ENCODE data around the gene KRT33B. TPM values are rescaled to one million over a fixed set of nuclear protein-coding genes. Genes with fewer than 3 reads are reported as not detected.

KRT33B gene
- total and polyA plus RNA-seq, 2 experiments from 2014 or later = not detected

DNA sequence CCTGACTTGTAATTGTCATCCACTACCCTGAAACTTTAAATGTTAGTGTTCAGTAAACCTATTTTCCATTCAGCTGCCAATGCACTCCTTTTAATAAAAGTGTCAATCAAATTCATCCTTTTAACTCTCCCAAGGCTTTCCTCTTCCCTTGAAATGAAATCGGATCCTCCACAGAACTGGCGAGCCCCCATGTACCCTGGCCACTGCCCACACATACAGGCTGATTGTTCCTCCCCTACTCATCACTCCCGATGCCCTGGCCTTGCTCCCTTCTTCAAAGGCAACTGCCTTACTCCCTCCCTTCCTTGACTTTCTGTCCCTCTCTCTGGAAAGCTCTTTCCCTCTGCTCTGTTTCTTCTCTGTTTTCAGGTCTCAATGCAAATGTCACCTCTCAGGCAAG, 26.6 kb downstream of the KRT33B start:
- TF ChIP-seq, protein P1, sequence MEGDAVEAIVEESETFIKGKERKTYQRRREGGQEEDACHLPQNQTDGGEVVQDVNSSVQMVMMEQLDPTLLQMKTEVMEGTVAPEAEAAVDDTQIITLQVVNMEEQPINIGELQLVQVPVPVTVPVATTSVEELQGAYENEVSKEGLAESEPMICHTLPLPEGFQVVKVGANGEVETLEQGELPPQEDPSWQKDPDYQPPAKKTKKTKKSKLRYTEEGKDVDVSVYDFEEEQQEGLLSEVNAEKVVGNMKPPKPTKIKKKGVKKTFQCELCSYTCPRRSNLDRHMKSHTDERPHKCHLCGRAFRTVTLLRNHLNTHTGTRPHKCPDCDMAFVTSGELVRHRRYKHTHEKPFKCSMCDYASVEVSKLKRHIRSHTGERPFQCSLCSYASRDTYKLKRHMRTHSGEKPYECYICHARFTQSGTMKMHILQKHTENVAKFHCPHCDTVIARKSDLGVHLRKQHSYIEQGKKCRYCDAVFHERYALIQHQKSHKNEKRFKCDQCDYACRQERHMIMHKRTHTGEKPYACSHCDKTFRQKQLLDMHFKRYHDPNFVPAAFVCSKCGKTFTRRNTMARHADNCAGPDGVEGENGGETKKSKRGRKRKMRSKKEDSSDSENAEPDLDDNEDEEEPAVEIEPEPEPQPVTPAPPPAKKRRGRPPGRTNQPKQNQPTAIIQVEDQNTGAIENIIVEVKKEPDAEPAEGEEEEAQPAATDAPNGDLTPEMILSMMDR (IDR thresholded peaks at IDR 0.05; ENCODE audit: low read depth, low read length) = no peak
- Histone ChIP-seq H3K27me3 (no peaks in the 10 kb centered on the region), H3K4me1 (ENCODE audit: low read depth) (no peaks in the 10 kb centered on the region)

DNA sequence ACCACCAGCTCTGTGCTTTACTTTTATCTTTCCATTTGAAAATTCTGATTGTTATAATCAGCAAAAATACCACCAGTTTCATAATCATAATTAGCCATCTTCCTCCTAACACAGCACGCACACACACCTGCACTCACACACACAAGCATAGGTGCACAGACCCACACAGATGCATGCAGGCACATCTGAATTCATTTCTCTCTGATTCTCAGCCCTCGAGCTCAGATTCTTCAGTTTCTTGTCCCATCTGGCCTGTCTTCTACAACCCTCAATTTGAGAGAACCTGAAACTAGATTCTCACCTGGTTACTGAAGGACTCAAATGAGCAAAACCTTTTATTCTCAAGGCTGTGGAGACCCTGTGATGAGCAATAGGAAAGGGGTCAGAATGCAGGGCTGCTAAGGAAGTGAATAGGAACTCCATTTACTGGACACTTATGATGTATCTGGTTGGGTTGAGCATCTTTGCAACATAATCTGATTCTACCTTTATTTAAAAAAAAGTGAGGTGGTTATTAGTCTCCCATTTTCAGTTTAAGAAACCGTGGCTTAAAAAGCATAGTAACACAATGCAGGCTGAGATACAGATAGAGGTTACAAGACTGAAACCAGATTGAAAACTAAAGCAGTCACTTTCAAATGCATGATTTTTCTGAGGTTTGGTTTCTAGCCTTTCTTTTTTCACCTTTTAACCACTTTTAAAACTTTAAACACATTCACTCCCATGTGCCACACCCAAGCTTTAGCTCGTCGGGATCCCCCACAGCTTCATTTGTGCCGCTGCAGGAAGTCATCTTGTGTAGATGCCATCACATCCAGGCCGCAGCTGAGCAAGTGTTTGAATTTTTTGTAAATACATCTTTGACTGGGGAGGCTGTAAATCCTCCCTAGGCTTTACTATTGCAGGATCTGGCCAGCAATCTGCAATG, 28.4 kb downstream of the KRT33B start:
- H3K27ac ChIP-seq = no peak overlapping the region
- TF ChIP-seq, protein P1 (IDR thresholded peaks at IDR 0.05; ENCODE audit: low read depth, low read length) = no peak
- H3K4me3 ChIP-seq = no peak overlapping the region
- H3K27me3 ChIP-seq = no peaks in the 10 kb centered on the region
- H3K36me3 ChIP-seq = no peaks in the 10 kb centered on the region
- no peak for DNase-seq (ENCODE audit: low read depth in 1 of 2, low spot score in 1 of 2)
- no peaks in the 10 kb centered on the region for H3K9me3 ChIP-seq (ENCODE audit: low read depth)
- H3K4me1 ChIP-seq (ENCODE audit: low read depth) = no peaks in the 10 kb centered on the region

More for the DNA sequence above, 26.6 kb downstream of the KRT33B start:
- Histone ChIP-seq H3K4me3 (no peak overlapping the region), H3K27ac (no peak overlapping the region), H3K36me3 (no peaks in the 10 kb centered on the region), H3K9me3 (ENCODE audit: low read depth) (no peaks in the 10 kb centered on the region)
- DNase-seq (ENCODE audit: low read depth in 1 of 2, low spot score in 1 of 2) = no peak

DNA sequence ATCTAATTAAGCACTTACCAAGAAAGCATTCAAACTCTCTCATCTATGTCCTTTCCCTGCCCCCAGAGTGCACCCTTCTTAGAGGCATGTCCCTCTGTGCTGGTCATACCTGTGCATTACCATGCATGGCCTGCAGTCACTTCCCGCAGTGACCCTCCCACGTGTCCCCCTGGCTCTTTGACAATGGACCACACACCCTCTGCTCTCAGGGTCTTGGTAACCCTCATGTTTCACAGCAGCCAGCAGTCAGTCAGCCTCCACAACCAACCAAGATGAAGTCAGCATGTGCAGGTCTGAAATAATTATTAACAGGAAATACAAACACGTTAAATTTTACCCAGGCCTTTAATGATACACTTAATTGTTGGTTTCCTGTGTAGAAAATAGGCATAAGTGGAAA, 29.1 kb downstream of the KRT33B start:
- Histone ChIP-seq H3K4me1 (ENCODE audit: low read depth) (no peaks in the 10 kb centered on the region), H3K36me3 (no peaks in the 10 kb centered on the region), H3K27me3 (no peaks in the 10 kb centered on the region), H3K4me3 (no peak overlapping the region), H3K27ac (no peak overlapping the region), H3K9me3 (ENCODE audit: low read depth) (no peaks in the 10 kb centered on the region)
- DNase-seq (ENCODE audit: low read depth in 1 of 2, low spot score in 1 of 2) = no peak
- TF ChIP-seq, protein P1 (IDR thresholded peaks at IDR 0.05; ENCODE audit: low read depth, low read length) = no peak

DNA sequence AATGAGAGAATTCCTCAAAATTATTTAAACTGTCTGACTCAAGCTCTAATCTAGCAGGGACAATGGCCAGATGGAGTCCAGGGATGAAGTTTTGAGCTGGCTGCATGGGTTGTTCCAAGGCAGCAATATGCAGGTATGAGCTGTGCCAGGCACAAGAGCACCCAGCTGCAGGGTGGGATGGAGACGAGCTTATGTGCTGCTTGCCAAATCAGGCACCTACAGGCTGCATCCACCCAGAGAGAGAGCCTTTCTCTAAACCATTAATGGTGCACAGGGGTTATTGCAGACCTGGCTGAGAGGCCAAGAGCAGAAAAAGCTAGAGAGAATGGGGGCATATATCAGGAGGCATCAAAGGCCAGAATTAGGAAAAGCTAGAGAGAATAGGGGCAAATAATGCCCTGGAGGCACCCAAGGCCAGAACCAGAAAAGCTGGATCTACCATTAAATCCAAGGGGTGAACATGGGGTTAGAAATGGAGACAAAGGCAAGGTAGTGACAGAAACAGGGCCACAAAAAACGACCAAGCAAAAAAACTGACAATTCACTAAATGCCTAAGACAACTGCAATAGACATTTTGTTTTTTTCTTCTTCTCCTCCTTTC, 29.9 kb downstream of the KRT33B start:
- TF ChIP-seq, protein P1 (IDR thresholded peaks at IDR 0.05; ENCODE audit: low read depth, low read length) = no peak
- no peak for DNase-seq (ENCODE audit: low read depth in 1 of 2, low spot score in 1 of 2)
- no peak overlapping the region for H3K4me3 ChIP-seq
- H3K9me3 ChIP-seq (ENCODE audit: low read depth) = no peaks in the 10 kb centered on the region
- H3K27ac ChIP-seq = no peak overlapping the region
- no peaks in the 10 kb centered on the region for H3K27me3 ChIP-seq
- H3K4me1 ChIP-seq (ENCODE audit: low read depth) = no peaks in the 10 kb centered on the region
- H3K36me3 ChIP-seq = no peaks in the 10 kb centered on the region

DNA sequence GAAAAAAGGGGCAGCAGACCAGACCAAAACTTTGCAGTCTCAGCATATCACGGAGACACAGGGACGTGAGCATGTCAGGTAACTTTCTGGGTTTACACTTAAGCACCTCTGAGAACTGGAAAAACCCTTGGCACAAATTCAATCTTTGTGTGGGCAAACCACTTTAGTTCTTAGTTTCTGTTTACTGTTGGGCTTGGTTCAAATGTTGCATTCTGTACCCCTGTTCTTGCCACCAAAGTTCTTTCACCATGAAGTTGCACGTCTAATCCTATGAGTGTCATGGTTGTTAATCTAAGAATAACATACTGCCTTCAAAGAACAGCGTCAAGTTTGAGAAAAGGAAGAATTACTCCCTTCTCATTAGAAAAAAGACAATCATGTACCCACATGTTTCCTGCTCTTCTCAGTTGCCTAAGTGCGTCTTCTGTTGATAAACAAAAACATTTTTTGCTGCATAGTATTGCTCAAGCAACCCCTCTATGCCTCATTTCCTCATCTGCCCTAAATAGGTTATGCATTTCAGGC, 30.6 kb downstream of the KRT33B start:
- Histone ChIP-seq H3K4me1 (ENCODE audit: low read depth) (no peaks in the 10 kb centered on the region), H3K4me3 (no peak overlapping the region), H3K36me3 (no peaks in the 10 kb centered on the region), H3K27ac (no peak overlapping the region), H3K27me3 (no peaks in the 10 kb centered on the region), H3K9me3 (ENCODE audit: low read depth) (no peaks in the 10 kb centered on the region)
- TF ChIP-seq, protein P1 (IDR thresholded peaks at IDR 0.05; ENCODE audit: low read depth, low read length) = no peak
- DNase-seq (ENCODE audit: low read depth in 1 of 2, low spot score in 1 of 2) = no peak

Data from cardiac muscle cell (in vitro differentiated cells and primary cell).